ENCODE data around the gene GRIK1.

GRIK1 gene

GRCh38 chr21:29626801-29627470 lies 312.9 kb downstream of the GRIK1 start:
- TF ChIP-seq, protein P1, sequence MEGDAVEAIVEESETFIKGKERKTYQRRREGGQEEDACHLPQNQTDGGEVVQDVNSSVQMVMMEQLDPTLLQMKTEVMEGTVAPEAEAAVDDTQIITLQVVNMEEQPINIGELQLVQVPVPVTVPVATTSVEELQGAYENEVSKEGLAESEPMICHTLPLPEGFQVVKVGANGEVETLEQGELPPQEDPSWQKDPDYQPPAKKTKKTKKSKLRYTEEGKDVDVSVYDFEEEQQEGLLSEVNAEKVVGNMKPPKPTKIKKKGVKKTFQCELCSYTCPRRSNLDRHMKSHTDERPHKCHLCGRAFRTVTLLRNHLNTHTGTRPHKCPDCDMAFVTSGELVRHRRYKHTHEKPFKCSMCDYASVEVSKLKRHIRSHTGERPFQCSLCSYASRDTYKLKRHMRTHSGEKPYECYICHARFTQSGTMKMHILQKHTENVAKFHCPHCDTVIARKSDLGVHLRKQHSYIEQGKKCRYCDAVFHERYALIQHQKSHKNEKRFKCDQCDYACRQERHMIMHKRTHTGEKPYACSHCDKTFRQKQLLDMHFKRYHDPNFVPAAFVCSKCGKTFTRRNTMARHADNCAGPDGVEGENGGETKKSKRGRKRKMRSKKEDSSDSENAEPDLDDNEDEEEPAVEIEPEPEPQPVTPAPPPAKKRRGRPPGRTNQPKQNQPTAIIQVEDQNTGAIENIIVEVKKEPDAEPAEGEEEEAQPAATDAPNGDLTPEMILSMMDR (IDR thresholded peaks at IDR 0.05; ENCODE audit: low read depth, low read length), result no peak
- H3K4me3 ChIP-seq (ENCODE audit: low read depth, low read length), result no peak overlapping the region

- H3K4me3 ChIP-seq (ENCODE audit: low read depth, low read length), result no peak overlapping the region
- TF ChIP-seq, protein P1 (IDR thresholded peaks at IDR 0.05; ENCODE audit: low read depth, low read length), result no peak
Observed at GRCh38 chr21:29625990-29626389, 313.8 kb downstream of the GRIK1 start.

DNA sequence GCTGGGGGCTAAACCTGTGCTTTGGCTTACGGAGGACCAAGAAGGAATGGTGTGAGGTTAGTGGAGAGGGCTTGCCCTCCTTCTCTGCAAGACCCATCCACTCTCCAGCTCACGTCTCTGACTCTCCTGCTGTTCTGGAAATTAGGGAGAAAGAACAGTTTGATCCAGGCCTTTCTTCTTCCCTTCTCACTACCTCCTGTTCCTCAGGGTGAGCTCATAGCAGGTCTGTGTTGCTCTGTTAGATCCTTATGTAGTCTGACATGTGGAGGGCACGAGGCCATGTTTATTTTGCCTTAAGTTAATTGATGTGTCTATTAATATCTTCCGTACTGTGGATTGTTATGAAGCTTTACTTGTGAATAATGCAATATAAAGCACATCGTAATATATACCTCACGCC lies 315.0 kb downstream of the GRIK1 start:
- no peak overlapping the region for H3K4me3 ChIP-seq (ENCODE audit: low read depth, low read length)
- TF ChIP-seq, protein P1 (IDR thresholded peaks at IDR 0.05; ENCODE audit: low read depth, low read length), result no peak

- TF ChIP-seq, protein P1 (IDR thresholded peaks at IDR 0.05; ENCODE audit: low read depth, low read length), result no peak
- H3K4me3 ChIP-seq (ENCODE audit: low read depth, low read length), result no peak overlapping the region
Observed at GRCh38 chr21:29621525-29621924, 318.3 kb downstream of the GRIK1 start.

DNA sequence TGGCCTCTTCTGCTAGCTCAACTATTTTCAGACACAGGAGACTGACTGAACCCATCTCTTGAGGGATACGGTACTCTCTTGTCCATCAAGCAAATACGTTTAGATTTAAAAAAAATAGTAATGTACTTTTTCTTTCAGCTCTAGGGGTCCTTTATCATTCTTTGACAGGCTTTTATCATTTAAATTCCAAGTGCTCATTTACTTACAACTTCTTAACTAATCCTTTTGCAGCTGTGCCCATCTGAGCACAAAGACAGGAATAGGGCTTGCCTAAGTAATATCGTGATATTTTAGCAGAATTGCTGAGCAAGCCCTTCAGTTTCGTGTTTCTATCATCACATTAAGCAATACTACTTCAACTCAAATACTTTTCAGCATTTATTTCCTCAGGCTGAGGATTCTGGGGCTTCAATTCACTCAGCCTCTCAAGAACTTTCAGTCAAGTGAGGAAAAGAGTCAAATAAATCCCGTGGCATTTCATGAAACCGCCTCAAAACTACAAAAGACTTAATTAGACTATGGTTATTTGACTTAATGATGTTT lies 323.5 kb downstream of the GRIK1 start:
- no peak overlapping the region for H3K4me3 ChIP-seq (ENCODE audit: low read depth, low read length)
- TF ChIP-seq, protein P1 (IDR thresholded peaks at IDR 0.05; ENCODE audit: low read depth, low read length), result no peak

DNA sequence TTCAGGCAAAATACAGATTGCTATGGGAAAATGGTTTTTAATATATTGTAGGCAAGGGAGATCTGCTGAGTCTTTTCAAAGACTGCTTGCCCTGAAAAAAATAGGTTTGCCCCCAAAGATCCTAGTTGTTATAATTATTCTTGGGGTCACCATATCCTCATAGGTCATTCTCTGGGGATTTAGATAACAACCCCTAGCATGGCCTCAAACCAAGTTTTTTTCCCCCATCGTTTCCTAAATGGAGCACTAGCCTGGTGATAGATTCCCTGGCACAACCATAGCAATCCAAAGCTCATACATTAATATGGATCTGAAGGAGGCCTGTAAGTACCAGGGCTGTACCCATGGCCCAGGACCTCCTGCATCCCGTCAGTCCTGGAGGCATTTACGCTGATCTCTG lies 325.9 kb downstream of the GRIK1 start:
- no peak overlapping the region for H3K4me3 ChIP-seq (ENCODE audit: low read depth, low read length)
- TF ChIP-seq, protein P1 (IDR thresholded peaks at IDR 0.05; ENCODE audit: low read depth, low read length), result no peak

DNA sequence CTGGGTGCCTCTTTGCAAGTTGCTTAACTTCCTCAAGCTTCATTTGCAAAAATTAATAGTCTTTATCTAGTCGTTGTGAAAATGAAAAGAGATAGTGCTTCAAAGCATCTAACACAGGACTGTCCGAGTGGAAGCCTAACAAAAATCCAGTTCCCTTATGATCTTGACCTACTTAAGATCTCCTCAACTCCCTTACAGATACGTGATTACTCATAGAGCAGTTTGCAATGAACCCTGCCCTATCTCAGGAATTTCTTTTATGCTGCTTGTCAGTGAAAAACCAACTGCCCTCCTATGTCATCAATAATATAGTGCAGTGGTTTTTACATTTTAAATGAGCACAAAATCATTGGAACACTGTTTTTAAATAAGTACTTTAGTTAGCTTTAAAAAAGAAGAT lies 326.8 kb downstream of the GRIK1 start:
- no peak overlapping the region for H3K4me3 ChIP-seq (ENCODE audit: low read depth, low read length)
- TF ChIP-seq, protein P1 (IDR thresholded peaks at IDR 0.05; ENCODE audit: low read depth, low read length), result no peak

All from WI38 (cell line).